Measurements from ENCODE around the gene CACUL1. TPM values are rescaled to one million over a fixed set of nuclear protein-coding genes. Genes with fewer than 3 reads are reported as not detected.
"Not testable (repeated sequence)": the region's sequence is repeated elsewhere in the genome, so short reads cannot be mapped to it uniquely, and the experiment has no call there.

CACUL1 gene
- total RNA-seq, 4 donors from 2014 or later = 20.8 to 33.7 (median 28.2) TPM

- DNase-seq (ENCODE audit: low spot score in 2 of 2) = peak; percentile 18 to 59
- no peak for TF ChIP-seq POLR2A (IDR thresholded peaks at IDR 0.05)
- no peak for TF ChIP-seq CTCF (IDR thresholded peaks at IDR 0.05)
- WGBS, 2 donors = 15 to 16% methylated on average over 3 of the region's 3 CpGs
- H3K4me3 ChIP-seq (ENCODE audit: low read depth, poor library complexity, severe bottlenecking) = no peak overlapping the region
- intact Hi-C loops (cut with DNase I; ENCODE audit: low total_unique reads) = no loop called here
Observed at GRCh38 chr10:118798231-118798662, 43.5 kb upstream of the CACUL1 start.

- DNase-seq (ENCODE audit: low spot score in 2 of 2) = peak in 1 of 2 donors; percentile 54
- intact Hi-C loops (cut with DNase I; ENCODE audit: low total_unique reads); H3K4me3 ChIP-seq (ENCODE audit: low read depth, poor library complexity, severe bottlenecking): not testable (repeated sequence)
- 92 to 96% methylated on average over 7 of the region's 7 CpGs for WGBS, 2 donors
Observed at GRCh38 chr10:118794971-118795370, 40.2 kb upstream of the CACUL1 start.

GRCh38 chr10:118793545-118793944 is 38.8 kb upstream of the CACUL1 start:
- WGBS, 2 donors = 71 to 78% methylated on average over 6 of the region's 6 CpGs

GRCh38 chr10:118792526-118792925 is 37.8 kb upstream of the CACUL1 start:
- intact Hi-C loops (cut with DNase I; ENCODE audit: low total_unique reads) = no loop called here
- DNase-seq (ENCODE audit: low spot score in 2 of 2) = peak; percentile 41 to 85
- no peak for TF ChIP-seq CTCF (IDR thresholded peaks at IDR 0.05)
- no peak for TF ChIP-seq POLR2A (IDR thresholded peaks at IDR 0.05)
- H3K4me3 ChIP-seq (ENCODE audit: low read depth, poor library complexity, severe bottlenecking) = no peak overlapping the region
- 32 to 56% methylated on average over 1 of the region's 1 CpG for WGBS, 2 donors

More at GRCh38 chr10:118793545-118793944, 38.8 kb upstream of the CACUL1 start:
- H3K4me3 ChIP-seq (ENCODE audit: low read depth, poor library complexity, severe bottlenecking) = no peak overlapping the region
- no peak for TF ChIP-seq CTCF (IDR thresholded peaks at IDR 0.05)
- no peak for TF ChIP-seq POLR2A (IDR thresholded peaks at IDR 0.05)
- peak; percentile 33 to 86 for DNase-seq (ENCODE audit: low spot score in 2 of 2)
- intact Hi-C loops (cut with DNase I; ENCODE audit: low total_unique reads) = no loop called here

- intact Hi-C loops (cut with DNase I; ENCODE audit: low total_unique reads) = no loop called here
- WGBS, 2 donors = 86 to 91% methylated on average over 7 of the region's 7 CpGs
- no peak overlapping the region for H3K4me3 ChIP-seq (ENCODE audit: low read depth, poor library complexity, severe bottlenecking)
- TF ChIP-seq POLR2A (IDR thresholded peaks at IDR 0.05) (no peak), CTCF (IDR thresholded peaks at IDR 0.05) (no peak)
- DNase-seq (ENCODE audit: low spot score in 2 of 2) = no peak
Observed at GRCh38 chr10:118790058-118790457, 35.3 kb upstream of the CACUL1 start.

GRCh38 chr10:118785551-118785950 is 30.8 kb upstream of the CACUL1 start:
- intact Hi-C loops (cut with DNase I; ENCODE audit: low total_unique reads) = no loop called here
- H3K4me3 ChIP-seq (ENCODE audit: low read depth, poor library complexity, severe bottlenecking) = no peak overlapping the region
- TF ChIP-seq POLR2A (IDR thresholded peaks at IDR 0.05) (no peak), CTCF (IDR thresholded peaks at IDR 0.05) (no peak)
- peak in 1 of 2 donors; percentile 15 for DNase-seq (ENCODE audit: low spot score in 2 of 2)
- WGBS, 2 donors = 81 to 86% methylated on average over 5 of the region's 5 CpGs
